ENCODE measurements around the gene TNPO1. TPM values are rescaled to one million over a fixed set of nuclear protein-coding genes. Genes with fewer than 3 reads are reported as not detected.

The TNPO1 gene
- total and polyA plus RNA-seq, 2 of the 13 experiments (the other 11 are each of a cell fraction or from before 2014, with no cell fraction given), result 26.7 to 123 TPM

DNA sequence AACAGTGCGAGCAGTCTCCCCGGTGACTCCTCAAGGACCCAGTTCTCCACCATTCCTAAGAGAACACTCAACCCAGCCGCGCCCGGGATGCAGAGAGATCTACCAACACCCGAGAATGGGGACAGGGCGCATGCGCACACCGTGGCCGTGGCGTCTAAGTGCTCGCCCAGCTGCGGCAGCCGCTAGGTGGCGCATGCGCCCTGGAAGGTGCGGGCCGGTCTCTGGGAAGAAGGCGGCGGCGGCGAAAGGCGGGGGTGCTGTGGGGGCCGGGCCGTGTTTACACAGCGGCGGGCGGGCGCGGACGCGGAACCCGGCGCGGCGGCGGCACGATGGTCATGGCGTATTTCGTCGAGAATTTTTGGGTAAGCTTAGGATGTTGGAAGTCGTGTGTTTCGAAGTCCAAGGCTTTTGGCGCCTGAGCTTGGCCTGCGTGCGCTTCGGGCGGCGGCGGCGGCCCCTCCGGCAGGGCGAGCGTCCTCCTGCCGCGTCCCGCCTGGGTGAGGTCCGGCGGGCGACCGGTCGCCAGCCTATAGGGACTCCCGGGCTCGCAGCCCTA, 139.4 kb downstream of the TNPO1 start, which contains the start of gene FCHO2 (continued):
- TF ChIP-seq ZNF12 (CRISPR knock-in tag; IDR thresholded peaks at IDR 0.05) (no peak; the same call in 1 of the 2 replicates), ZNF552 (CRISPR knock-in tag; IDR thresholded peaks at IDR 0.05; ENCODE audit: borderline replicate concordance) (no peak), MED8 (CRISPR knock-in tag; IDR thresholded peaks at IDR 0.05; ENCODE audit: insufficient replicate concordance) (peak; percentile 11), NFE2L2 (IDR thresholded peaks at IDR 0.05; ENCODE audit: low read length) (no peak), MXI1 (IDR thresholded peaks at IDR 0.05; ENCODE audit: borderline replicate concordance, low read depth, low read length) (peak; percentile 23; the same call in 1 of the 3 replicates), ZNF251 (CRISPR knock-in tag; IDR thresholded peaks at IDR 0.05) (no peak), KDM6A (CRISPR knock-in tag; IDR thresholded peaks at IDR 0.05; ENCODE audit: low read depth) (no peak), ZSCAN30 (CRISPR knock-in tag; IDR thresholded peaks at IDR 0.05) (no peak; the same call in 1 of the 2 replicates), ZNF33B (CRISPR knock-in tag; IDR thresholded peaks at IDR 0.05) (no peak), PLRG1 (conservative IDR thresholded peaks at IDR 0.05) (no peak), ZNF333 (CRISPR knock-in tag; IDR thresholded peaks at IDR 0.05; ENCODE audit: borderline replicate concordance) (no peak), ZBTB3 (CRISPR knock-in tag; IDR thresholded peaks at IDR 0.05; ENCODE audit: borderline replicate concordance, low read depth) (no peak), KLF16 (CRISPR knock-in tag; IDR thresholded peaks at IDR 0.05) (peak in 1 of 2 experiments; percentile 80; a peak in 2 of 4 replicates), POLR2AphosphoS5 (IDR thresholded peaks at IDR 0.05; ENCODE audit: low read depth, low read length) (peak; percentile 81), FOXK2 (IDR thresholded peaks at IDR 0.05) (no peak), GABPB1 (CRISPR knock-in tag; IDR thresholded peaks at IDR 0.05) (peak; percentile 63), MIER3 (CRISPR knock-in tag; IDR thresholded peaks at IDR 0.05; ENCODE audit: borderline replicate concordance) (0 out of 2 replicates have a peak, but pooled peaks have one; percentile 21)
- TF ChIP-seq, protein P1, sequence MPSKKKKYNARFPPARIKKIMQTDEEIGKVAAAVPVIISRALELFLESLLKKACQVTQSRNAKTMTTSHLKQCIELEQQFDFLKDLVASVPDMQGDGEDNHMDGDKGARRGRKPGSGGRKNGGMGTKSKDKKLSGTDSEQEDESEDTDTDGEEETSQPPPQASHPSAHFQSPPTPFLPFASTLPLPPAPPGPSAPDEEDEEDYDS (CRISPR knock-in tag; IDR thresholded peaks at IDR 0.05), result peak; percentile 88
- TF ChIP-seq, protein P2, sequence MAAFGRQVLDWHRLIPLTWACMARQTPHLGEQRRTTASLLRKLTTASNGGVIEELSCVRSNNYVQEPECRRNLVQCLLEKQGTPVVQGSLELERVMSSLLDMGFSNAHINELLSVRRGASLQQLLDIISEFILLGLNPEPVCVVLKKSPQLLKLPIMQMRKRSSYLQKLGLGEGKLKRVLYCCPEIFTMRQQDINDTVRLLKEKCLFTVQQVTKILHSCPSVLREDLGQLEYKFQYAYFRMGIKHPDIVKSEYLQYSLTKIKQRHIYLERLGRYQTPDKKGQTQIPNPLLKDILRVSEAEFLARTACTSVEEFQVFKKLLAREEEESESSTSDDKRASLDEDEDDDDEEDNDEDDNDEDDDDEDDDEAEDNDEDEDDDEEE (CRISPR knock-in tag; IDR thresholded peaks at IDR 0.05), result no peak; the same call in 1 of the 2 replicates
- TF ChIP-seq, protein P3, sequence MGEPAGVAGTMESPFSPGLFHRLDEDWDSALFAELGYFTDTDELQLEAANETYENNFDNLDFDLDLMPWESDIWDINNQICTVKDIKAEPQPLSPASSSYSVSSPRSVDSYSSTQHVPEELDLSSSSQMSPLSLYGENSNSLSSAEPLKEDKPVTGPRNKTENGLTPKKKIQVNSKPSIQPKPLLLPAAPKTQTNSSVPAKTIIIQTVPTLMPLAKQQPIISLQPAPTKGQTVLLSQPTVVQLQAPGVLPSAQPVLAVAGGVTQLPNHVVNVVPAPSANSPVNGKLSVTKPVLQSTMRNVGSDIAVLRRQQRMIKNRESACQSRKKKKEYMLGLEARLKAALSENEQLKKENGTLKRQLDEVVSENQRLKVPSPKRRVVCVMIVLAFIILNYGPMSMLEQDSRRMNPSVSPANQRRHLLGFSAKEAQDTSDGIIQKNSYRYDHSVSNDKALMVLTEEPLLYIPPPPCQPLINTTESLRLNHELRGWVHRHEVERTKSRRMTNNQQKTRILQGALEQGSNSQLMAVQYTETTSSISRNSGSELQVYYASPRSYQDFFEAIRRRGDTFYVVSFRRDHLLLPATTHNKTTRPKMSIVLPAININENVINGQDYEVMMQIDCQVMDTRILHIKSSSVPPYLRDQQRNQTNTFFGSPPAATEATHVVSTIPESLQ (CRISPR knock-in tag; conservative IDR thresholded peaks at IDR 0.05), result no peak
- TF ChIP-seq, protein P4, sequence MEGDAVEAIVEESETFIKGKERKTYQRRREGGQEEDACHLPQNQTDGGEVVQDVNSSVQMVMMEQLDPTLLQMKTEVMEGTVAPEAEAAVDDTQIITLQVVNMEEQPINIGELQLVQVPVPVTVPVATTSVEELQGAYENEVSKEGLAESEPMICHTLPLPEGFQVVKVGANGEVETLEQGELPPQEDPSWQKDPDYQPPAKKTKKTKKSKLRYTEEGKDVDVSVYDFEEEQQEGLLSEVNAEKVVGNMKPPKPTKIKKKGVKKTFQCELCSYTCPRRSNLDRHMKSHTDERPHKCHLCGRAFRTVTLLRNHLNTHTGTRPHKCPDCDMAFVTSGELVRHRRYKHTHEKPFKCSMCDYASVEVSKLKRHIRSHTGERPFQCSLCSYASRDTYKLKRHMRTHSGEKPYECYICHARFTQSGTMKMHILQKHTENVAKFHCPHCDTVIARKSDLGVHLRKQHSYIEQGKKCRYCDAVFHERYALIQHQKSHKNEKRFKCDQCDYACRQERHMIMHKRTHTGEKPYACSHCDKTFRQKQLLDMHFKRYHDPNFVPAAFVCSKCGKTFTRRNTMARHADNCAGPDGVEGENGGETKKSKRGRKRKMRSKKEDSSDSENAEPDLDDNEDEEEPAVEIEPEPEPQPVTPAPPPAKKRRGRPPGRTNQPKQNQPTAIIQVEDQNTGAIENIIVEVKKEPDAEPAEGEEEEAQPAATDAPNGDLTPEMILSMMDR (CRISPR knock-in tag; IDR thresholded peaks at IDR 0.05), result peak; percentile 96
- TF ChIP-seq, protein P5, sequence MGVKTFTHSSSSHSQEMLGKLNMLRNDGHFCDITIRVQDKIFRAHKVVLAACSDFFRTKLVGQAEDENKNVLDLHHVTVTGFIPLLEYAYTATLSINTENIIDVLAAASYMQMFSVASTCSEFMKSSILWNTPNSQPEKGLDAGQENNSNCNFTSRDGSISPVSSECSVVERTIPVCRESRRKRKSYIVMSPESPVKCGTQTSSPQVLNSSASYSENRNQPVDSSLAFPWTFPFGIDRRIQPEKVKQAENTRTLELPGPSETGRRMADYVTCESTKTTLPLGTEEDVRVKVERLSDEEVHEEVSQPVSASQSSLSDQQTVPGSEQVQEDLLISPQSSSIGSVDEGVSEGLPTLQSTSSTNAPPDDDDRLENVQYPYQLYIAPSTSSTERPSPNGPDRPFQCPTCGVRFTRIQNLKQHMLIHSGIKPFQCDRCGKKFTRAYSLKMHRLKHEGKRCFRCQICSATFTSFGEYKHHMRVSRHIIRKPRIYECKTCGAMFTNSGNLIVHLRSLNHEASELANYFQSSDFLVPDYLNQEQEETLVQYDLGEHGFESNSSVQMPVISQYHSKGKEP (CRISPR knock-in tag; IDR thresholded peaks at IDR 0.05), result peak; percentile 50; the same call in 1 of the 2 replicates
